GM20000 (cell line): ENCODE results near the gene MAGI2.

Experiments used
- DNase-seq: peaks from one replicate; pipeline ENCODE4 v3.0.0; 2012; ENCODE audit warnings: low spot score
- TF ChIP-seq, protein P1 (sequence below): IDR thresholded peaks from 2 replicates; pipeline ENCODE4 v1.5.1; 2012; ENCODE audit warnings: mild to moderate bottlenecking, control low read depth; ENCODE audit errors: extremely low read depth, missing control alignments

Gene MAGI2

DNA sequence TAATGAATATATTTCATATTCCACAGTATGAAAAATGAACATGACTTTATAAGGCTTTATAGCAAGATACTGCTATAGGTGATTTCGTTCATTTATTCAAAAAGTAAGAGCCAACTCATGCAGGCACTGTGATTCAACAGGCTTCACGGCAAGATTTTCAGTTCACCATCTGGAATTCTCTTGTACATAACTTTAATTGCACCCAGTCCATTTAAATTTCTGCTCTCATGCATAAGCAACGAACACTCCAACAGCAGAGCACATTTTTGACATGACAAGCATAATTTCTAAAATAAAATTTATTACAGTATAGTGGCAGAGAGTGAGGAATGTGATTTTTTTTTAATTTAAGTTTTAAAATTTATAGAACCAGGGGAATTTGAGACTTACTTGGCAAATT lies 1218.8 kb downstream of the MAGI2 start:
- TF ChIP-seq, protein P1, sequence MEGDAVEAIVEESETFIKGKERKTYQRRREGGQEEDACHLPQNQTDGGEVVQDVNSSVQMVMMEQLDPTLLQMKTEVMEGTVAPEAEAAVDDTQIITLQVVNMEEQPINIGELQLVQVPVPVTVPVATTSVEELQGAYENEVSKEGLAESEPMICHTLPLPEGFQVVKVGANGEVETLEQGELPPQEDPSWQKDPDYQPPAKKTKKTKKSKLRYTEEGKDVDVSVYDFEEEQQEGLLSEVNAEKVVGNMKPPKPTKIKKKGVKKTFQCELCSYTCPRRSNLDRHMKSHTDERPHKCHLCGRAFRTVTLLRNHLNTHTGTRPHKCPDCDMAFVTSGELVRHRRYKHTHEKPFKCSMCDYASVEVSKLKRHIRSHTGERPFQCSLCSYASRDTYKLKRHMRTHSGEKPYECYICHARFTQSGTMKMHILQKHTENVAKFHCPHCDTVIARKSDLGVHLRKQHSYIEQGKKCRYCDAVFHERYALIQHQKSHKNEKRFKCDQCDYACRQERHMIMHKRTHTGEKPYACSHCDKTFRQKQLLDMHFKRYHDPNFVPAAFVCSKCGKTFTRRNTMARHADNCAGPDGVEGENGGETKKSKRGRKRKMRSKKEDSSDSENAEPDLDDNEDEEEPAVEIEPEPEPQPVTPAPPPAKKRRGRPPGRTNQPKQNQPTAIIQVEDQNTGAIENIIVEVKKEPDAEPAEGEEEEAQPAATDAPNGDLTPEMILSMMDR: no peak
- no peak for DNase-seq

DNA sequence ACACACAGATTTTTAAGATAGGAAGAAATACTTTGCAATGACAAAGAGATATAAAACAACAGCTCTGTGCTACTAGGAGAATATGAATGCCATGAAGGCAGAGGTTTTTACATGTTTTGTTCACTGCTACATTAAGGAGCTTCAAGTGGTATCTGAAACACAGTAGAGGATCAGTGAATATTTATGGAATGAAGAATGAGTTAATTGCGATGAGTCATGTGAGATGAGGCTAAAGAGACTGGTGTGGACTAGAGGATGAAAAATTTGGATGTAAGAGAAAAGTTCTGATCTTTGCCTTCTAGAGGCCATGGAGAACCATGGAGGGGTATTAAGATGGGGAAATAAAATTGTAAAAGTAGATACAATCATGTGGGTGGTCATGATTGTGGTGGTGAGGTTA lies 1220.7 kb downstream of the MAGI2 start:
- no peak for DNase-seq
- TF ChIP-seq, protein P1: no peak

DNA sequence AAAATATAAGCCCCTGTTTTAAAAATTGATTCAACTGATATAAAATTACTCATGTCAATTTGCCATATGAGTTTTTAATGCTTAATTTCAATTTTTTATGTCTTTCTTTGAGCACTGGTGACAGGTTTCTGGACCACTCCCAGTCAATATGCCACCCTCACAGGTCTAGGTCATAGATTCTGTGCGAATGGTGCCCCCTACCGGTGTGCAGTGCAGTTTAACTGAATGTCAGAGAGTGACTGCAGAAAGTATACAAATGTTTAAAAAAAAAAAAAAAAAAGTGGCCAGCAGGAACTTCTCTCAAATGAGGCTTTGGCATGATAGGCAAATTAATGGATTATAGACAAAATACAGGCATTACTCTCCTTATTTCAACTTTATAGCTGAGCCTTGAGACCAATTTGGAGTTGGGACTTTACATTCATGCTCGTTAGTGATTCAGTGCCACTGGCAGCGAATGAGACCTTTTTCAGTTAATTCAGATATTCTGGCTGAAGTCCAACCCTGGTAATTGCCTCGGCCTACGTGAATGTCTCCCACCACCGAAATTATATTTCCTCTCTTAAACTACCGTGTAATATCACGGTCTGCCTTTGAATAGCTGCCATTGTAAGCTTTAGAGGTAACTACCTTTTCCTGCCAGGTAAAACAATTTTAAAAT lies 1227.3 kb downstream of the MAGI2 start:
- peak; percentile 8 for DNase-seq
- TF ChIP-seq, protein P1: peak; percentile 23

DNA sequence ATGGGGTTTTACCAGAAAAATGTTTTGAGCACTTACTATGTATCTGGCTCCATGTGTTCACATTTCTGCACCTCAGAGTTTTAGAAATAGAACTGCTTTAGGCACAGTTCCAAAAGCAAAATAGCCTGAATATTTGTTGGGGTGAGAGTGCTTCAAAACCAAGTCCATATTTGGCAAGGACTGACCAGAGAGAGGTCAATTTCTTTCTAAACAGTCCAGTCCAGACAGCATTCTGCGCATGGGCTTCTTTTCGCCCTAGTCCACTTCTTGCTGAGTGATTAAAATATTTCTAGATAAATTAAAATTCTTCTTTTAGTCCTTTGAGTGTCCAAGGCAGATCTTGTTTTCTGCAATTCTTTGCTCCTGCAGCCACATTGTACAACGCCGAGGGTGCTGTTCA lies 1227.9 kb downstream of the MAGI2 start:
- TF ChIP-seq, protein P1: no peak
- no peak for DNase-seq

DNA sequence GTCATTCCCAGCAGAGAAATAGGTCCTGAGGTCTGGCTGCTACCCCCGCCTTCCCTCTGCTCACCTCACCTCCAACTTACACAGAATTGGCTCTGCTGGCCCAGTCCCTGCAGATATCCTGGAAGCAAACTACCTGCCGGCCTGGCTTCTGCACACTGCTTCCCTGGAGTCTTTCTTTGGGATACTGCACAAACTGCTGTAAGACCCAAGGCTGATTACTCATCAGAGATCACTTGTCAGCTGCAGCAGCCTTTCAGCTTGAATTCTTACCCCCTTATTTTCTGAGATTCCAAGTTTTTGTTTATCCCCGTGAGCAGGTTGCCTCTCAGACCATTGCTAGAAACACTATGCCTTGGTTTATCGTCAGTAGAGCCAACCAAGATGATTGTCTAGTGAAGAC lies 1228.5 kb downstream of the MAGI2 start:
- TF ChIP-seq, protein P1: no peak
- no peak for DNase-seq

DNA sequence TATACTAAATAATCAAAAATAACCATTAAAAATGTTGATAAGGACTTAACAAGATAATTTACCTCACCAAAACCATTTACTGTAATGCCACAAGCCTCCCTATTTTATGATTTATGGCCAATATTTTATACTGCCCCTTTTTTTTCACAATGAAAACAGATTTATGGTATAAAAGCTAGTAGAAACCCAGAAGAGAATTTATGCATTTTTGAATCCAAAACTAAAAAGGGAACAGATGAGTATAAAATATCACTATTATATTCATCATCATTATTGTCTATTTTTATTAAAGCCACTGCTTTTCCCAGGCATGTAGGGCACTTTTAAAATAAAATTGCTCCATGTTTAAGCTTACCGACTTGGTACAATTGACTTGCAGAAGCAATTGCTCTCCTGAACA lies 1229.9 kb downstream of the MAGI2 start:
- TF ChIP-seq, protein P1: no peak
- DNase-seq: no peak

DNA sequence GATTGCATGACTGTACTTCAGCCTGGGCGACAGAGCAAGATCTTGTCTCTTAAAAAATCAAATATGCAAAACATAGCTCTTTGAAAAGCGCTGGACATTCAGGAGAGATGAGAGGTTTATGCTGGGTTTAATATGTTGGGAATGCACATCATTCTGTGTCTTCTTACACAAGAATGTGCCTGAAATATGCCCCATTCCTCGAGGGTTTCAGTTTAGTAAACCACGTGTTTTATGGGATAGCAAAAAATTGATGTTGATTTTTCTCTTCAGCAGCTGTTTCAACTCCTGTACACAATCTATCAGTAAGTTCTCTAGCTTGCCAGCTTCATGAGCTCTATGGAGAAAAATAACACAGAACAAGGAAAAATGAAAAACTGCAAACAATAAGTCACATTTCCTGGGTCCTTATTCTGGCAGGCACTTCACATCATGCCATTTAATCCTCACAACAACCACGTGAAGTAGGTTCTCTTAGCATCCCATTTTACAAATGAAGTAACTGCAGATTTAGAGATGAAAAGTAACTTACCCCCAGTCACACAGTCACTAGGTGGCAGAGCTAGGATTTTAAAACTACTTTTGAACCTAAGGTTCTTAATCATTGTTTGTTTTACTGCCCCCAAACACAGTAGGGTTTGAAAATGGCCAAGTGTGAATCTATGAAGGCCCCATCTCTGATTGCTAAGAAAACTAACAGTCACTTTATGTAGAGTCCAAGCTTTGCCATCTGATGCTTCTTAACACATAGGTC lies 1231.3 kb downstream of the MAGI2 start:
- no peak for DNase-seq
- TF ChIP-seq, protein P1: no peak
